K562 (cell line): ENCODE data around the gene ST3GAL3.

Experiments used
- ARNT ChIP-seq, 2 experiments: fragments of 450-650 bp; IDR thresholded peaks; 2 replicates each; pipeline ENCODE4 v1.6.1; 2016; ENCODE audit warnings: mild to moderate bottlenecking in 1 of 2
- EHMT2 ChIP-seq: fragments of 450-650 bp; IDR thresholded peaks from 2 replicates; pipeline ENCODE4 v1.6.1; 2018; ENCODE audit warnings: antibody characterized with exemption
- EZH2 ChIP-seq: IDR thresholded peaks from 2 replicates; pipeline ENCODE4 v1.6.1; 2012; ENCODE audit warnings: low read depth, mild to moderate bottlenecking, inconsistent platforms, low read length, borderline replicate concordance
- ILF3 ChIP-seq: fragments of 450-650 bp; IDR thresholded peaks from 2 replicates; pipeline ENCODE4 v1.6.1; 2018; ENCODE audit warnings: antibody characterized with exemption, mild to moderate bottlenecking, moderate library complexity, borderline replicate concordance
- JUNB ChIP-seq: fragments of 450-650 bp; formaldehyde crosslinking; conservative IDR thresholded peaks from 2 replicates; pipeline ENCODE4 v1.4.0; 2020; ENCODE audit warnings: mild to moderate bottlenecking
- MXI1 ChIP-seq: IDR thresholded peaks from 2 replicates; pipeline ENCODE4 v1.6.1; 2011; ENCODE audit warnings: low read depth, mild to moderate bottlenecking, improper control_type of control experiment, low read length
- NR2C2 ChIP-seq, 2 experiments: fragments of 200-800 bp in 1 of 2; sonication (Bioruptor generic) in 1 of 2; sonication (generic) in 1 of 2; formaldehyde crosslinking in 1 of 2; IDR thresholded peaks; 2 replicates each; pipeline versions ENCODE4 v1.6.1 to v1.8.0; 2016 to 2022; ENCODE audit warnings: mild to moderate bottlenecking in 1 of 2, missing compliant biosample characterization in 1 of 2, missing genetic modification characterization in 1 of 2, missing genetic modification reagents in 1 of 2
- SMAD1 ChIP-seq: fragments of 150-350 bp; IDR thresholded peaks from 2 replicates; pipeline ENCODE4 v1.6.1; 2014; ENCODE audit warnings: low read length, low read depth; ENCODE audit not compliant: partially characterized antibody
- STAT5A ChIP-seq: IDR thresholded peaks from 2 replicates; pipeline ENCODE4 v1.6.1; 2012; ENCODE audit warnings: low read length, inconsistent platforms, borderline replicate concordance
- TBL1XR1 ChIP-seq, 2 experiments: IDR thresholded peaks; 2 replicates each; pipeline ENCODE4 v1.6.1; 2012; ENCODE audit warnings: improper control_type of control experiment in 2 of 2, low read length in 2 of 2, mild to moderate bottlenecking in 1 of 2
- ZNF384 ChIP-seq: IDR thresholded peaks from 2 replicates; pipeline ENCODE4 v1.6.1; 2012; ENCODE audit warnings: low read depth, low read length, improper control_type of control experiment
- TF ChIP-seq, protein P1 (sequence below), 2 experiments: IDR thresholded peaks in 1 of 2; conservative IDR thresholded peaks in 1 of 2; 2 replicates each; pipeline ENCODE4 v1.6.1; 2016; ENCODE audit warnings: low read depth in 2 of 2, mild to moderate bottlenecking in 1 of 2, missing compliant biosample characterization in 1 of 2, missing genetic modification characterization in 1 of 2, moderate library complexity in 1 of 2

DNA sequence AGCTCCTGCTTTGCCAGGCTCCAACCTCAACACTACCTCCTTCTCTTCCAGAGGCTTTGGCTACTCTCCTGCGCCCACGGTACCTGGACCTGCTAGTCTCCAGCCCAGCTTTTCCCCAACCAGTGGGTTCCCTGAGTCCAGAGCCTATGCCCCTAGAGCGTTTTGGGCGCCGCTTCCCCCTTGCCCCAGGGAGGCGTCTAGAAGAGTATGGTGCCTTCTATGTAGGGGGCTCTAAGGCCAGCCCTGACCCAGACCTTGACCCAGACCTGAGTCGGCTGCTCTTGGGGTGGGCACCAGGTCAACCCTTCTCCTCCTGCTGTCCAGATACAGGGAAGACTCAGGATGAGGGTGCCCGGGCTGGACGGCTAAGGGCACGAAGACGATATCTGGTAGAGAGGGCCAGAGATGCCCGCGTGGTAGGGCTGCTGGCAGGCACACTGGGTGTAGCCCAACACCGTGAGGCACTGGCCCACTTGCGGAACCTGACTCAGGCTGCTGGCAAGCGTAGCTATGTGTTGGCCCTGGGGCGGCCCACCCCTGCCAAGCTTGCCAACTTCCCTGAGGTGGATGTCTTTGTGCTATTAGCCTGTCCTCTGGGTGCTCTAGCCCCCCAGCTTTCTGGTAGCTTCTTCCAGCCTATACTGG lies 264.1 kb downstream of the ST3GAL3 start:
- TF ChIP-seq TBL1XR1 (IDR thresholded peaks at IDR 0.05; ENCODE audit: low read length in 2 of 2) (no peak), STAT5A (no peak), NR2C2 (CRISPR knock-in tag; IDR thresholded peaks at IDR 0.05) (no peak), NR2C2 (tag; IDR thresholded peaks at IDR 0.05) (no peak), EZH2 (no peak), JUNB (CRISPR knock-in tag) (no peak), ZNF384 (no peak), ARNT (IDR thresholded peaks at IDR 0.05) (no peak), EHMT2 (no peak), SMAD1 (no peak), MXI1 (no peak), ILF3 (no peak)
- TF ChIP-seq, protein P1, sequence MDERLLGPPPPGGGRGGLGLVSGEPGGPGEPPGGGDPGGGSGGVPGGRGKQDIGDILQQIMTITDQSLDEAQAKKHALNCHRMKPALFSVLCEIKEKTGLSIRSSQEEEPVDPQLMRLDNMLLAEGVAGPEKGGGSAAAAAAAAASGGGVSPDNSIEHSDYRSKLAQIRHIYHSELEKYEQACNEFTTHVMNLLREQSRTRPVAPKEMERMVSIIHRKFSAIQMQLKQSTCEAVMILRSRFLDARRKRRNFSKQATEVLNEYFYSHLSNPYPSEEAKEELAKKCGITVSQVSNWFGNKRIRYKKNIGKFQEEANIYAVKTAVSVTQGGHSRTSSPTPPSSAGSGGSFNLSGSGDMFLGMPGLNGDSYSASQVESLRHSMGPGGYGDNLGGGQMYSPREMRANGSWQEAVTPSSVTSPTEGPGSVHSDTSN (CRISPR knock-in tag; IDR thresholded peaks at IDR 0.05; ENCODE audit: low read depth) = no peak
- TF ChIP-seq, protein P1 (tag; conservative IDR thresholded peaks at IDR 0.05; ENCODE audit: low read depth) = no peak
